Measurements from ENCODE around the gene OR56A5. TPM values are rescaled to one million over a fixed set of nuclear protein-coding genes. Genes with fewer than 3 reads are reported as not detected.

The OR56A5 gene
- total RNA-seq, 1 donor, result not detected

DNA sequence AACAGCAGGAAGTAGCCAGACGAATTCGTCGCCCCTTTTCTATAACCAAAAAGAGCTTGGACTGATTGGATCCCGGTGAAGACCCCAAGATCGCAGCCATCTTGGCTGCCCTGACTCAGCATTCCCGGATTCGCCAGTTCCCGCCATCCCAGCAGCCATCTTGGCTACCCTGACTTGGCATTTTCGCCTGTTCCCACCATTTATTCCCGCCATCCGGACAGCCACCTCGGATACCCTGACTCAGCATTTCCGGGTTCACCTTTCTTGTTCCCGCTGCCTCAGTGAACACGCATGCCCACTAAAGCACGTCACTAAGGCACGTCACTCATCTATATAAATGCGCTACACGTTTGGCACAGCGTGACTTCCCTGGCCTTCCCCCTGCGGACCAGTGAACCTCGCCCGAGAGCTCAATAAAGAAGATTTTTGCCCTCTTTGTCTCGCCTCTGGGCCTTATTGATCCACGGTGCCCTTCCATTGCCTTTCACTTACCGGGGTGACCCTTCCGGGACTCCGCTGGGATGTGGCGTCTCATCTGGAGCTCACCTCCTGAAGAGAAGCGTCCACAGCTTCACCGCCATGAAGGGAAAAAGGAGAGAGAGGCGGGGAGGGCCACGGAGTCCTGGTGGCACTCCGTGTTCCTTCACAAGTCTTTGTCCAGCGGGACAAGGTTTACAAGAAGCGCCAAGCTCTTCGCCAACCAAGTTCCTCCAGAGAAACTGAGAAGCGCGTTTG, 30.3 kb downstream of the OR56A5 start:
- TF ChIP-seq CTCF (IDR thresholded peaks at IDR 0.05; ENCODE audit: insufficient read depth, low read length), result no peak
- no peak overlapping the region for H3K4me3 ChIP-seq (ENCODE audit: low read depth, low read length)
- no peak for DNase-seq (ENCODE audit: low read depth)

DNA sequence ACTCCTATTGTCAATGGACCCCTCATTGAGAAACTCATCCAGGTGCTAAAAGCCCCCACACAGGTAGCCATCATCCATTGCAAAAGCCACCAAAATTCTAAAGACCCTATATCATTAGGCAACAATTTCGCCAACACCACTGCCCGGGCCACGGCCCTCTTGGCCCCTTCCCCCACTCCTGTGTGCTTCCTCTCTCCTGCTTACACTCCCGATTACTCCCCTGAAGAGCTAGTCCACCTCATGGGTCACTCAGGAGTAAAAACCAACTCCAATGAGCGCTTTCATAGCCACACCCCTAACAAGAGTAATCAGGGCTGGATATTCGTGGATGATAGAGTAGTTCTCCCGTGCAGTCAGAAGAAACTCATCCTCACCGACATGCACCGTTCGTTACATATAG, 35.2 kb downstream of the OR56A5 start:
- no peak overlapping the region for H3K4me3 ChIP-seq (ENCODE audit: low read depth, low read length)
- no peak for TF ChIP-seq CTCF (IDR thresholded peaks at IDR 0.05; ENCODE audit: insufficient read depth, low read length)
- no peak for DNase-seq (ENCODE audit: low read depth)

DNA sequence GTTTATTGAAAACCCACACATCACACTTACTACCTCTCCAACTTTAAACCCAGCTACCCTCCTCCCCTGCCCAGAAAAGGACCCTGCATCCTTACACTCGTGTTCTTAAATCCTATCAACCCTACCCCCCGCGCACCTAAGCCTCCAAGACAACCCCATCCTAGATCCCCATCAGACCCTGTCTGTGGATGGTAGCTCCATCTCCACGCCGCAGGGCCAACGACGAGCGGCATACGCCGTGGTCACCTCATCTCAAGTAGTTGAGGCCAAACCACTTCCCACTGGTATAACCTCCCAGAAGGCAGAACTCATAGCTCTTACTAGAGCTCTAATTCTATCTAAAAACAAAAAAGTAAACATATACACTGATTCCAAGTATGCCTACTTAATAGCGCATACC, 35.6 kb downstream of the OR56A5 start:
- no peak overlapping the region for H3K4me3 ChIP-seq (ENCODE audit: low read depth, low read length)
- TF ChIP-seq CTCF (IDR thresholded peaks at IDR 0.05; ENCODE audit: insufficient read depth, low read length), result no peak
- no peak for DNase-seq (ENCODE audit: low read depth)

- H3K4me3 ChIP-seq (ENCODE audit: low read depth, low read length), result no peak overlapping the region
- no peak for TF ChIP-seq CTCF (IDR thresholded peaks at IDR 0.05; ENCODE audit: insufficient read depth, low read length)
Observed at GRCh38 chr11:5931061-5931460, 37.2 kb downstream of the OR56A5 start.

GRCh38 chr11:5930614-5931013, 37.7 kb downstream of the OR56A5 start:
- TF ChIP-seq CTCF (IDR thresholded peaks at IDR 0.05; ENCODE audit: insufficient read depth, low read length), result no peak
- DNase-seq (ENCODE audit: low read depth), result no peak
- no peak overlapping the region for H3K4me3 ChIP-seq (ENCODE audit: low read depth, low read length)

More at GRCh38 chr11:5931061-5931460, 37.2 kb downstream of the OR56A5 start:
- DNase-seq (ENCODE audit: low read depth), result no peak

- H3K4me3 ChIP-seq (ENCODE audit: low read depth, low read length), result no peak overlapping the region
- no peak for TF ChIP-seq CTCF (IDR thresholded peaks at IDR 0.05; ENCODE audit: insufficient read depth, low read length)
- DNase-seq (ENCODE audit: low read depth), result no peak
Observed at GRCh38 chr11:5929571-5930368, 38.5 kb downstream of the OR56A5 start.

All from fibroblast of the aortic adventitia (primary cell).